CD14-positive monocyte (primary cell): Measurements from ENCODE around the gene TSHZ3. TPM values are rescaled to one million over a fixed set of nuclear protein-coding genes. Genes with fewer than 3 reads are reported as not detected.

Experiments
- DNase-seq, 3 donors: peaks; one replicate each; pipeline ENCODE4 v3.0.0-alpha.2; 2011 to 2022
- H2AFZ ChIP-seq: 2 replicates; pipeline ENCODE4 v1.6.0; 2012; ENCODE audit warnings: mild to moderate bottlenecking, low read depth, low read length, inconsistent platforms; ENCODE audit not compliant: insufficient read depth, poor library complexity, severe bottlenecking
- H3K27ac ChIP-seq, 2 donors: 1 replicate in 1 of 2; 2 replicates in 1 of 2; pipeline ENCODE4 v1.5.1; 2012 to 2013; ENCODE audit warnings: low read length in 2 of 2, control low read depth in 1 of 2, inconsistent platforms in 1 of 2, low read depth in 1 of 2, mild to moderate bottlenecking in 1 of 2
- H3K27me3 ChIP-seq, 2 donors: one replicate each; pipeline versions ENCODE4 v1.6.0 to v1.6.1; 2011 to 2013; ENCODE audit warnings: low read length in 2 of 2; ENCODE audit not compliant: control insufficient read depth in 2 of 2, insufficient read depth in 2 of 2
- H3K36me3 ChIP-seq, 2 donors: replicated peaks in 1 of 2; 1 replicate in 1 of 2; 2 replicates in 1 of 2; pipeline versions ENCODE4 v1.5.1 to v1.6.1; 2012 to 2013; ENCODE audit warnings: low read length in 2 of 2, control low read depth in 1 of 2, inconsistent platforms in 1 of 2, mild to moderate bottlenecking in 1 of 2; ENCODE audit not compliant: insufficient read depth in 2 of 2, control insufficient read depth in 1 of 2
- H3K4me1 ChIP-seq, 2 donors: 1 replicate in 1 of 2; 2 replicates in 1 of 2; pipeline versions ENCODE4 v1.5.1 to v1.6.1; 2012 to 2013; ENCODE audit warnings: low read length in 2 of 2, control low read depth in 1 of 2, inconsistent platforms in 1 of 2, mild to moderate bottlenecking in 1 of 2, moderate library complexity in 1 of 2; ENCODE audit not compliant: insufficient read depth in 2 of 2, control insufficient read depth in 1 of 2
- H3K4me2 ChIP-seq: replicated peaks from 2 replicates; pipeline ENCODE3; 2012; ENCODE audit warnings: low read length, moderate library complexity, mild to moderate bottlenecking; ENCODE audit not compliant: poor library complexity, severe bottlenecking; ENCODE audit errors: extremely low read depth
- H3K4me3 ChIP-seq, 3 experiments: fragments of 200-600 bp in 1 of 3; sonication (generic) in 1 of 3; replicated peaks in 1 of 3; 1 replicate in 2 of 3; 2 replicates in 1 of 3; pipeline ENCODE4 v1.5.1; 2011 to 2013; ENCODE audit warnings: low read length in 3 of 3, mild to moderate bottlenecking in 3 of 3, control low read depth in 2 of 3, low read depth in 2 of 3, inconsistent platforms in 1 of 3, moderate library complexity in 1 of 3
- H3K79me2 ChIP-seq: 2 replicates; pipeline ENCODE4 v1.6.0; 2012; ENCODE audit warnings: mild to moderate bottlenecking, control low read depth, inconsistent platforms, low read length, moderate library complexity; ENCODE audit not compliant: insufficient read depth
- H3K9ac ChIP-seq: 2 replicates; pipeline ENCODE4 v1.6.0; 2017; ENCODE audit warnings: low read length, mild to moderate bottlenecking; ENCODE audit not compliant: insufficient read depth, poor library complexity, severe bottlenecking
- H3K9me3 ChIP-seq, 2 donors: replicated peaks in 1 of 2; 1 replicate in 1 of 2; 2 replicates in 1 of 2; pipeline versions ENCODE4 v1.5.1 to v1.6.1; 2012 to 2013; ENCODE audit warnings: low read length in 2 of 2, control low read depth in 1 of 2; ENCODE audit not compliant: control insufficient read depth in 1 of 2, insufficient read depth in 1 of 2
- H4K20me1 ChIP-seq: 2 replicates; pipeline ENCODE4 v1.6.0; 2012; ENCODE audit warnings: mild to moderate bottlenecking, low read length, control low read depth, moderate library complexity; ENCODE audit not compliant: insufficient read depth
- H3K27ac Mint-ChIP-seq, 7 donors: one replicate each; pipeline ENCODE4 v1.8.0; 2020; ENCODE audit warnings: mild to moderate bottlenecking in 7 of 7, mixed read lengths in 7 of 7, moderate library complexity in 6 of 7, inconsistent platforms in 2 of 7
- H3K27me3 Mint-ChIP-seq, 3 donors: one replicate each; pipeline ENCODE4 v1.8.0; 2021 to 2022; ENCODE audit warnings: low read depth in 3 of 3, mild to moderate bottlenecking in 3 of 3, mixed read lengths in 3 of 3, moderate library complexity in 3 of 3, inconsistent platforms in 1 of 3
- H3K36me3 Mint-ChIP-seq, 2 donors: one replicate each; pipeline ENCODE4 v1.8.0; 2020; ENCODE audit warnings: mixed read lengths in 2 of 2, inconsistent platforms in 1 of 2, mild to moderate bottlenecking in 1 of 2
- H3K4me1 Mint-ChIP-seq: one replicate; pipeline ENCODE4 v1.8.0; 2020; ENCODE audit warnings: mild to moderate bottlenecking, mixed read lengths
- H3K4me3 Mint-ChIP-seq, 2 donors: one replicate each; pipeline ENCODE4 v1.8.0; 2020; ENCODE audit warnings: mild to moderate bottlenecking in 2 of 2, mixed read lengths in 2 of 2, moderate library complexity in 1 of 2
- H3K9me3 Mint-ChIP-seq, 7 donors: one replicate each; pipeline ENCODE4 v1.8.0; 2020 to 2022; ENCODE audit warnings: mixed read lengths in 7 of 7, mild to moderate bottlenecking in 6 of 7, moderate library complexity in 6 of 7, inconsistent platforms in 2 of 7
- WGBS: methylation state at CpG from one replicate; pipeline ENCODE4 v1.1.5; 2013; ENCODE audit warnings: missing lambda C conversion rate; ENCODE audit not compliant: insufficient coverage; 5-methylcytosine and 5-hydroxymethylcytosine counted together
- intact Hi-C, 2 donors: fragments of 100-400 bp; cut with micrococcal nuclease; formaldehyde crosslinking; loops; one replicate each; pipeline versions ENCODE4 v1.15.0 to v1.15.1; 2023
- polyA plus RNA-seq, 3 donors: library from polyadenylated mRNA; depleted of rRNA in 1 of 3; unstranded in 2 of 3; stranded (reverse) in 1 of 3; fragments of 300-500 nt in 2 of 3; fragments of >200 nt in 1 of 3; fragmentation: Illumina TruSeq in 2 of 3; gene quantifications; 1 replicate in 2 of 3; 2 replicates in 1 of 3; pipeline ENCODE4 v1.2.3, GENCODE V29; 2012 to 2021
- TF ChIP-seq, protein P1 (sequence below): fragments of 200-600 bp; IDR thresholded peaks from one replicate; pipeline ENCODE4 v1.8.0; 2022; ENCODE audit warnings: antibody characterized with exemption, mild to moderate bottlenecking

TSHZ3 gene
- polyA plus RNA-seq, 3 donors: 2.3 to 5.8 (median 3.3) TPM

- H3K4me1 Mint-ChIP-seq: peaks cover 47% of the 10 kb centered on the region
- DNase-seq: peak; percentile 54 to 72 (median 58)
- Histone ChIP-seq H3K9me3 (peaks cover 2 to 37% of the 10 kb centered on the region in 2 donors), H3K27ac (no peak overlapping the region), H3K4me1 (peaks cover 27 to 31% of the 10 kb centered on the region in 2 donors), H3K27me3 (peaks cover 50 to 71% of the 10 kb centered on the region in 2 donors), H3K79me2 (no peaks in the 10 kb centered on the region), H3K4me2 (peak overlapping the region; percentile 53), H4K20me1 (peaks cover 56% of the 10 kb centered on the region), H3K4me3 (peak overlapping the region in 1 of 3 experiments; percentile 37), H3K36me3 (no peaks in the 10 kb centered on the region), H2AFZ (no peak overlapping the region), H3K9ac (no peak overlapping the region)
- peaks cover 68 to 75% (median 73%) of the 10 kb centered on the region in 3 donors for H3K27me3 Mint-ChIP-seq
- TF ChIP-seq, protein P1, sequence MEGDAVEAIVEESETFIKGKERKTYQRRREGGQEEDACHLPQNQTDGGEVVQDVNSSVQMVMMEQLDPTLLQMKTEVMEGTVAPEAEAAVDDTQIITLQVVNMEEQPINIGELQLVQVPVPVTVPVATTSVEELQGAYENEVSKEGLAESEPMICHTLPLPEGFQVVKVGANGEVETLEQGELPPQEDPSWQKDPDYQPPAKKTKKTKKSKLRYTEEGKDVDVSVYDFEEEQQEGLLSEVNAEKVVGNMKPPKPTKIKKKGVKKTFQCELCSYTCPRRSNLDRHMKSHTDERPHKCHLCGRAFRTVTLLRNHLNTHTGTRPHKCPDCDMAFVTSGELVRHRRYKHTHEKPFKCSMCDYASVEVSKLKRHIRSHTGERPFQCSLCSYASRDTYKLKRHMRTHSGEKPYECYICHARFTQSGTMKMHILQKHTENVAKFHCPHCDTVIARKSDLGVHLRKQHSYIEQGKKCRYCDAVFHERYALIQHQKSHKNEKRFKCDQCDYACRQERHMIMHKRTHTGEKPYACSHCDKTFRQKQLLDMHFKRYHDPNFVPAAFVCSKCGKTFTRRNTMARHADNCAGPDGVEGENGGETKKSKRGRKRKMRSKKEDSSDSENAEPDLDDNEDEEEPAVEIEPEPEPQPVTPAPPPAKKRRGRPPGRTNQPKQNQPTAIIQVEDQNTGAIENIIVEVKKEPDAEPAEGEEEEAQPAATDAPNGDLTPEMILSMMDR: peak; percentile 90
- H3K4me3 Mint-ChIP-seq: peak overlapping the region; percentile 37 to 85
- peaks cover 10 to 21% of the 10 kb centered on the region in 2 donors for H3K36me3 Mint-ChIP-seq
- H3K9me3 Mint-ChIP-seq: peaks cover 0 to 29% (median 15%) of the 10 kb centered on the region in 7 donors
- H3K27ac Mint-ChIP-seq: peak overlapping the region in 2 of 7 donors; percentile 28 to 31
- intact Hi-C loops: loop anchor here (2.0 to 10.0 kb wide), 6 partner anchors 142 to 689 kb away; no protein-coding TSS in a partner anchor
- WGBS: 3% methylated on average over 28 of the region's 33 CpGs
These were observed 7.5 kb upstream of the TSHZ3 start for GRCh38 chr19:31356587-31357314.

- DNase-seq: no peak
- no peaks in the 10 kb centered on the region for H3K36me3 ChIP-seq
- no peak overlapping the region for H3K9ac ChIP-seq
- intact Hi-C loops: loop anchor here (2.0 to 10.0 kb wide), 6 partner anchors 141 to 688 kb away; no protein-coding TSS in a partner anchor
- H3K36me3 Mint-ChIP-seq: peaks cover 10 to 22% of the 10 kb centered on the region in 2 donors
- no peak overlapping the region for H3K27ac ChIP-seq
- H3K27me3 ChIP-seq: peaks cover 50 to 75% of the 10 kb centered on the region in 2 donors
- peaks cover 2 to 37% of the 10 kb centered on the region in 2 donors for H3K9me3 ChIP-seq
- H4K20me1 ChIP-seq: peaks cover 56% of the 10 kb centered on the region
- peaks cover 50% of the 10 kb centered on the region for H3K4me1 Mint-ChIP-seq
- no peak overlapping the region for H3K4me2 ChIP-seq
- no peak overlapping the region for H2AFZ ChIP-seq
- peaks cover 36 to 37% of the 10 kb centered on the region in 2 donors for H3K4me1 ChIP-seq
- H3K27me3 Mint-ChIP-seq: peaks cover 74 to 82% (median 78%) of the 10 kb centered on the region in 3 donors
- H3K27ac Mint-ChIP-seq: no peak overlapping the region
- WGBS: 20% methylated on average over 7 of the region's 22 CpGs
- TF ChIP-seq, protein P1: no peak
- no peaks in the 10 kb centered on the region for H3K79me2 ChIP-seq
- no peak overlapping the region for H3K4me3 ChIP-seq
- peaks cover 0 to 29% (median 17%) of the 10 kb centered on the region in 7 donors for H3K9me3 Mint-ChIP-seq
- H3K4me3 Mint-ChIP-seq: peak overlapping the region in 1 of 2 donors; percentile 97
These were observed 6.5 kb upstream of the TSHZ3 start for GRCh38 chr19:31355665-31356289.
